ENCODE results near the gene ADAM15.

The ADAM15 gene

DNA sequence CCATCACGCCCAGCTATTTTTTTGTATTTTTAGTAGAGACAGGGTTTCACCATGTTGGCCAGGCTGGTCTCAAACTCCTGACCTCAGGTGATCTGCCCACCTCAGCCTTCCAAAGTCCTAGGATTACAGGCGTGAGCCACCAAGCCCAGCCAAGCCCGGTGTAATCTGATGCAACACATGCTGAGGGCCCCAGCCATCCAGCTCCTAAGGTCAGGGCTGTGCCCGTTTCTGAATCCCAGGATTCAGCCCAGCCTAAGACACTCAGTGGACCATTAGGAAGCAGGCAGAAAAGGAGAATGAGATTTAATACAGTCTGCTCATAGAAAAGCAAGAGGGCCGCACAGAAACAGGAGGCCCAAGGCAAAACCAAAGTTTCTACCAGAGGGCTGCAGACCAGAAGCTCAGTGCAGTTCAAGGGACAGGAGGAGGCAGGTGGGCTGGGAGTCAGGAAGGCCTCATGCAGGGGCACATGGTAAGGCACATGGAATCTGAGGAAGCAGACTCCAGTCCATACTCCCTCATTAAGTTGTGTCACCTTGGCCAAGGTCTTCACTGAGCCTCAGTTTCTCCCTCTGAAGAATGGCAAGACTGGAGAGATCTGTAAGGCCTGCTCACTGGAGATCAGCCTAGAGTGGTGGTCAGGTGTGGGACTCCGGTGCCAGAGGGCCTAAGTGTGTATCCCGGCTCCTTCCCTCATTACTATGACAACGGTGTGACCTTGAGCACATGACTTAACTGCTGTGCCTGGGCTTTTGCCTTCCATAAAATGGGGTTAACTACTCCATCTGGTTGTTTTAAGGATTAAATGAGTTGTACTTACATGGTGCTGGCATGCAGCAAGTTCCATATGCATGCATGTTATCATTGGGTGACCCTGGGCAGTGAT lies 2.4 kb upstream of the ADAM15 start:
- Histone ChIP-seq H3K4me1 (ENCODE audit: control insufficient read depth, low read length) (peaks cover 37% of the 10 kb centered on the region), H3K27me3 (ENCODE audit: control insufficient read depth, low read length) (no peaks in the 10 kb centered on the region), H3K4me3 (ENCODE audit: low read length) (no peak overlapping the region), H3F3A (ENCODE audit: control insufficient read depth, insufficient read depth) (0 out of 2 replicates have a peak, but pooled peaks cover 3% of the 10 kb centered on the region), H3K36me3 (ENCODE audit: control insufficient read depth, low read length) (no peaks in the 10 kb centered on the region), H3K79me2 (ENCODE audit: control insufficient read depth, low read length) (peaks cover 8% of the 10 kb centered on the region), H4K20me1 (ENCODE audit: control insufficient read depth, insufficient read depth, low read depth, low read length) (no peaks in the 10 kb centered on the region), H3K27ac (ENCODE audit: low read depth, low read length) (no peak overlapping the region), H3K9me2 (replicated peaks; ENCODE audit: control insufficient read depth, low read length) (no peaks in the 10 kb centered on the region), H3K9me3 (ENCODE audit: control insufficient read depth, insufficient read depth, low read length) (no peaks in the 10 kb centered on the region), H3K4me2 (ENCODE audit: low read length) (no peak overlapping the region)
- TF ChIP-seq, protein P1, sequence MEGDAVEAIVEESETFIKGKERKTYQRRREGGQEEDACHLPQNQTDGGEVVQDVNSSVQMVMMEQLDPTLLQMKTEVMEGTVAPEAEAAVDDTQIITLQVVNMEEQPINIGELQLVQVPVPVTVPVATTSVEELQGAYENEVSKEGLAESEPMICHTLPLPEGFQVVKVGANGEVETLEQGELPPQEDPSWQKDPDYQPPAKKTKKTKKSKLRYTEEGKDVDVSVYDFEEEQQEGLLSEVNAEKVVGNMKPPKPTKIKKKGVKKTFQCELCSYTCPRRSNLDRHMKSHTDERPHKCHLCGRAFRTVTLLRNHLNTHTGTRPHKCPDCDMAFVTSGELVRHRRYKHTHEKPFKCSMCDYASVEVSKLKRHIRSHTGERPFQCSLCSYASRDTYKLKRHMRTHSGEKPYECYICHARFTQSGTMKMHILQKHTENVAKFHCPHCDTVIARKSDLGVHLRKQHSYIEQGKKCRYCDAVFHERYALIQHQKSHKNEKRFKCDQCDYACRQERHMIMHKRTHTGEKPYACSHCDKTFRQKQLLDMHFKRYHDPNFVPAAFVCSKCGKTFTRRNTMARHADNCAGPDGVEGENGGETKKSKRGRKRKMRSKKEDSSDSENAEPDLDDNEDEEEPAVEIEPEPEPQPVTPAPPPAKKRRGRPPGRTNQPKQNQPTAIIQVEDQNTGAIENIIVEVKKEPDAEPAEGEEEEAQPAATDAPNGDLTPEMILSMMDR (IDR thresholded peaks at IDR 0.05; ENCODE audit: low read depth, low read length, poor library complexity, severe bottlenecking) = no peak
- no peak for TF ChIP-seq EZH2phosphoT487 (IDR thresholded peaks at IDR 0.05; ENCODE audit: borderline replicate concordance, low read length)

DNA sequence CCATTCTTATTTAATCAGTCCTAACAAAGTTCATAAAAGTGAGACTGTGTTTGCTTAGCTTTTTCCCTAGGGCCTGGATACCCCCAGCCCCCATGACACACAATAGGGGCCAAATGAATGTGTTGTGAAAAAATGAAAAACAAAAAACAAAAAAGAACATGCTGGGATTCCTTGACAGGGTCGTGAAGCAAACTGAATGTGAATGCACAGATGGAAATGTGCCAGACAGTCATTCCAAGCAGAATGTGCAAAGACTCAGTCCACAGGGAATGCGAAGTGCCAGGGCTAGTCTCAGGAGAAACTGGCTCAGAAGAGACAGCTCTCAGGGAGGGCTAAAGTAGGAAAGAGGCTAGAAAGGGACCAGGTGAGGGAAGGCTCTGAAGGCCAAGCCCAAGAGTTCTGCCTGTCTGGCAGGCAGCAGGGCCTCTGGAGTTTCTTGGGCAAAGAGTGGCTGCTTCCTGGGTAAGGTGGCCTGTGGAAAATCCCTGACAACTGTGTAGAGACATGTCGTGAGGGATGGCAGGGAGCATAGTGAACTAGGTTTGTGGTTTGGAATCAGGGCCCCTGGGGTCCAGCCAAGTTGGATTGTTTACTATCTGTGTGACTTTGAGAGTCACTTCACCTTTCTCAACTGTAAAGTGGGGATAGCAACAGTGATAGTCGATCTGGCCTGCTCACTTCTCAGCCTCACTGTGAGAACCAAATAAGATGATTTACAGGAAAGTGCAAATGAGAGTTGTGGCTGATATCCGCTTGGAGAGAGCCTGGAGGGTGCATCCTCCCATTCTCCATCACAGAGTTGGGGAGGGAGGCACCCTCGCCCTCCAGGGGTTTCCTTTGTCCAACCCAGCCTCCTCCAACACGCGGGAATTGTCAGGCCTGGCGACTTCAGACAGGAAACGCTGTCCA lies 1.2 kb upstream of the ADAM15 start:
- TF ChIP-seq EZH2phosphoT487 (IDR thresholded peaks at IDR 0.05; ENCODE audit: borderline replicate concordance, low read length) = no peak
- TF ChIP-seq, protein P1 (IDR thresholded peaks at IDR 0.05; ENCODE audit: low read depth, low read length, poor library complexity, severe bottlenecking) = no peak
- Histone ChIP-seq H3K27ac (ENCODE audit: low read depth, low read length) (no peak overlapping the region), H3K4me1 (ENCODE audit: control insufficient read depth, low read length) (peaks cover 34% of the 10 kb centered on the region)

DNA sequence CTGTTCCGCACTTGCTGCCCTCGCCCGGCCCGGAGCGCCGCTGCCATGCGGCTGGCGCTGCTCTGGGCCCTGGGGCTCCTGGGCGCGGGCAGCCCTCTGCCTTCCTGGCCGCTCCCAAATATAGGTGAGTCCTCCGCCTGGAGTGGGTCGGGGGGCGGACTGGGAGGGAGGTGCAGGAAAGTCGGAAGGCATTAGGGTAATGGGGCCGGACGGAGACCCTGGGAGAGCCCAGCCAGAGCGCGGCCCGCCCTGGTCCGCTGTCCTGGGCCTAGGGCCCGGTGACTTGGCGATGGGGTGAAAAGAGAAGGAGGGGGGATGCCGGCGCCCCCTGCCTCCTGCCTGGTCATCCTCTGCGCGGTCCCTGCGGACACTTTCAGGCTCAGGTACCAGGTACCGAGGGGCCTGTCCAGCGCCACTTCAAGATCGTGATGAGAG lies 243 bp downstream of the ADAM15 start:
- Histone ChIP-seq H3K4me3 (ENCODE audit: low read length) (peak overlapping the region; percentile 81), H3K4me1 (ENCODE audit: control insufficient read depth, low read length) (peaks cover 34% of the 10 kb centered on the region), H3K79me2 (ENCODE audit: control insufficient read depth, low read length) (peaks cover 8% of the 10 kb centered on the region), H3K36me3 (ENCODE audit: control insufficient read depth, low read length) (peaks cover 15% of the 10 kb centered on the region; the same call in 1 of the 2 replicates), H3F3A (ENCODE audit: control insufficient read depth, insufficient read depth) (0 out of 2 replicates have a peak, but pooled peaks cover 3% of the 10 kb centered on the region), H3K27me3 (ENCODE audit: control insufficient read depth, low read length) (no peaks in the 10 kb centered on the region), H4K20me1 (ENCODE audit: control insufficient read depth, insufficient read depth, low read depth, low read length) (no peaks in the 10 kb centered on the region), H3K9me3 (ENCODE audit: control insufficient read depth, insufficient read depth, low read length) (no peaks in the 10 kb centered on the region), H3K27ac (ENCODE audit: low read depth, low read length) (no peak overlapping the region), H3K4me2 (ENCODE audit: low read length) (peak overlapping the region; percentile 93), H3K9me2 (replicated peaks; ENCODE audit: control insufficient read depth, low read length) (no peaks in the 10 kb centered on the region)
- TF ChIP-seq EZH2phosphoT487 (IDR thresholded peaks at IDR 0.05; ENCODE audit: borderline replicate concordance, low read length) = no peak
- TF ChIP-seq, protein P1 (IDR thresholded peaks at IDR 0.05; ENCODE audit: low read depth, low read length, poor library complexity, severe bottlenecking) = peak; percentile 31

More for the DNA sequence above, 1.2 kb upstream of the ADAM15 start:
- Histone ChIP-seq H3K36me3 (ENCODE audit: control insufficient read depth, low read length) (peaks cover 6% of the 10 kb centered on the region; the same call in 1 of the 2 replicates), H4K20me1 (ENCODE audit: control insufficient read depth, insufficient read depth, low read depth, low read length) (no peaks in the 10 kb centered on the region), H3K4me2 (ENCODE audit: low read length) (peak overlapping the region; percentile 93), H3K27me3 (ENCODE audit: control insufficient read depth, low read length) (no peaks in the 10 kb centered on the region), H3K79me2 (ENCODE audit: control insufficient read depth, low read length) (peaks cover 8% of the 10 kb centered on the region), H3K9me3 (ENCODE audit: control insufficient read depth, insufficient read depth, low read length) (no peaks in the 10 kb centered on the region), H3K4me3 (ENCODE audit: low read length) (peak overlapping the region; percentile 81), H3K9me2 (replicated peaks; ENCODE audit: control insufficient read depth, low read length) (no peaks in the 10 kb centered on the region), H3F3A (ENCODE audit: control insufficient read depth, insufficient read depth) (0 out of 2 replicates have a peak, but pooled peaks cover 3% of the 10 kb centered on the region)

All from DOHH2 (cell line).